Endometrial microvascular endothelial cells (primary cell): ENCODE results near the gene MLEC. TPM values are rescaled to one million over a fixed set of nuclear protein-coding genes. Genes with fewer than 3 reads are reported as not detected.
"Not testable (repeated sequence)": the region's sequence is repeated elsewhere in the genome, so short reads cannot be mapped to it uniquely, and the experiment has no call there.

Source experiments
- in situ Hi-C: cut with HindIII; loops from 2 replicates; pipeline ENCODE4 v1.10.0; 2017; ENCODE audit warnings: low sequenced_read_pairs, low pct_unique_long_range_greater_than_20kb; ENCODE audit errors: inconsistent ontology term
- total RNA-seq: library from RNA; depleted of rRNA; stranded (reverse); fragments of >200 nt; gene quantifications from one replicate; pipeline ENCODE4 v1.2.3, GENCODE V29; 2015; ENCODE audit errors: inconsistent ontology term

MLEC gene
- total RNA-seq, 1 donor from 2014 or later: 91.8 TPM

- in situ Hi-C loops: no loop called here
Measured at GRCh38 chr12:120659151-120659525, 27.8 kb upstream of the MLEC start.

GRCh38 chr12:120661432-120661831 lies 25.5 kb upstream of the MLEC start:
- in situ Hi-C loops: no loop called here

- in situ Hi-C loops: no loop called here
Measured at GRCh38 chr12:120662879-120663278, 24.1 kb upstream of the MLEC start.

GRCh38 chr12:120663741-120664140 lies 23.2 kb upstream of the MLEC start:
- in situ Hi-C loops: no loop called here

GRCh38 chr12:120666571-120667390 lies 20.2 kb upstream of the MLEC start:
- in situ Hi-C loops: no loop called here

- in situ Hi-C loops: no loop called here
Measured at GRCh38 chr12:120668091-120668867, 18.7 kb upstream of the MLEC start.

GRCh38 chr12:120668868-120669840 lies 17.8 kb upstream of the MLEC start:
- in situ Hi-C loops: no loop called here

GRCh38 chr12:120670237-120670636 lies 16.7 kb upstream of the MLEC start:
- in situ Hi-C loops: not testable (repeated sequence)

GRCh38 chr12:120670667-120671066 lies 16.3 kb upstream of the MLEC start:
- in situ Hi-C loops: no loop called here

GRCh38 chr12:120674097-120674636 lies 12.8 kb upstream of the MLEC start:
- in situ Hi-C loops: no loop called here

- in situ Hi-C loops: no loop called here
Measured at GRCh38 chr12:120677765-120678473, 9.0 kb upstream of the MLEC start.

- in situ Hi-C loops: no loop called here
Measured at GRCh38 chr12:120678572-120678971, 8.4 kb upstream of the MLEC start.

- in situ Hi-C loops: no loop called here
Measured at GRCh38 chr12:120680165-120680738, 6.7 kb upstream of the MLEC start.

GRCh38 chr12:120684523-120684932 lies 2.4 kb upstream of the MLEC start:
- in situ Hi-C loops: no loop called here

- in situ Hi-C loops: no loop called here
Measured at GRCh38 chr12:120685522-120685921, 1.4 kb upstream of the MLEC start.

GRCh38 chr12:120686151-120686689 lies 729 bp upstream of the MLEC start:
- in situ Hi-C loops: no loop called here

GRCh38 chr12:120687578-120688289 lies 785 bp downstream of the MLEC start:
- in situ Hi-C loops: no loop called here
